Mucosa of rectum (tissue), 2 donors: ENCODE results near the gene KRTAP8-1.

Source experiments
- H3K27ac ChIP-seq, 2 donors: one replicate each; pipeline ENCODE4 v1.7.0; 2013; ENCODE audit warnings: inconsistent platforms in 2 of 2, low read depth in 2 of 2, low read length in 2 of 2
- H3K27me3 ChIP-seq, 2 donors: one replicate each; pipeline ENCODE4 v1.7.0; 2013; ENCODE audit warnings: low read length in 2 of 2; ENCODE audit not compliant: control insufficient read depth in 2 of 2, insufficient read depth in 2 of 2
- H3K36me3 ChIP-seq, 2 donors: one replicate each; pipeline ENCODE4 v1.7.0; 2013; ENCODE audit warnings: low read length in 2 of 2; ENCODE audit not compliant: control insufficient read depth in 2 of 2, insufficient read depth in 2 of 2
- H3K4me1 ChIP-seq, 2 donors: one replicate each; pipeline ENCODE4 v1.7.0; 2013; ENCODE audit warnings: low read length in 2 of 2, mild to moderate bottlenecking in 1 of 2; ENCODE audit not compliant: control insufficient read depth in 2 of 2, insufficient read depth in 2 of 2
- H3K4me3 ChIP-seq, 2 donors: one replicate each; pipeline ENCODE4 v1.7.0; 2013; ENCODE audit warnings: low read length in 2 of 2
- H3K9ac ChIP-seq, 2 donors: one replicate each; pipeline ENCODE4 v1.7.0; 2013; ENCODE audit warnings: low read length in 2 of 2, low read depth in 1 of 2, mild to moderate bottlenecking in 1 of 2
- H3K9me3 ChIP-seq, 2 donors: one replicate each; pipeline ENCODE4 v1.7.0; 2013; ENCODE audit warnings: low read length in 2 of 2; ENCODE audit not compliant: control insufficient read depth in 2 of 2
- donor health status: healthy.
- donor health status: Normal muscosa, but diverticular disease.

The KRTAP8-1 gene

GRCh38 chr21:30793581-30794314, 19.3 kb downstream of the KRTAP8-1 start:
- Histone ChIP-seq H3K9ac (no peak overlapping the region), H3K4me3 (no peak overlapping the region), H3K27ac (no peak overlapping the region), H3K27me3 (no peaks in the 10 kb centered on the region), H3K36me3 (no peaks in the 10 kb centered on the region), H3K4me1 (no peaks in the 10 kb centered on the region), H3K9me3 (no peaks in the 10 kb centered on the region)

- H3K9ac ChIP-seq: no peak overlapping the region
- no peak overlapping the region for H3K27ac ChIP-seq
- H3K36me3 ChIP-seq: no peaks in the 10 kb centered on the region
- H3K4me1 ChIP-seq: no peaks in the 10 kb centered on the region
- no peaks in the 10 kb centered on the region for H3K27me3 ChIP-seq
- no peak overlapping the region for H3K4me3 ChIP-seq
- H3K9me3 ChIP-seq: peaks cover 2 to 5% of the 10 kb centered on the region in 2 donors
Measured at GRCh38 chr21:30779249-30779648, 33.8 kb downstream of the KRTAP8-1 start.

- H3K27me3 ChIP-seq: no peaks in the 10 kb centered on the region
- no peaks in the 10 kb centered on the region for H3K36me3 ChIP-seq
- no peak overlapping the region for H3K4me3 ChIP-seq
- no peak overlapping the region for H3K27ac ChIP-seq
- H3K4me1 ChIP-seq: no peaks in the 10 kb centered on the region
- H3K9me3 ChIP-seq: peaks cover 2 to 3% of the 10 kb centered on the region in 2 donors
- no peak overlapping the region for H3K9ac ChIP-seq
Measured at GRCh38 chr21:30769724-30770431, 43.2 kb downstream of the KRTAP8-1 start.
